Stimulated activated naive CD8-positive, alpha-beta T cell treated with anti-CD3 and anti-CD28 coated beads, Interleukin-15, Interleukin-2, amounts not matched to agents 100 ng/mL and 50 ng/mL, for 24 hours (primary cell): ENCODE data around the gene MAP3K13.

ENCODE experiments used
- H3K27ac Mint-ChIP-seq: one replicate; pipeline ENCODE4 v1.8.0; 2021; ENCODE audit warnings: mild to moderate bottlenecking, mixed read lengths
- H3K27me3 Mint-ChIP-seq: one replicate; pipeline ENCODE4 v1.8.0; 2021; ENCODE audit warnings: mixed read lengths
- H3K36me3 Mint-ChIP-seq: one replicate; pipeline ENCODE4 v1.8.0; 2021; ENCODE audit warnings: low read depth, mixed read lengths
- H3K4me1 Mint-ChIP-seq: one replicate; pipeline ENCODE4 v1.8.0; 2021; ENCODE audit warnings: low read depth, mixed read lengths
- H3K4me3 Mint-ChIP-seq: one replicate; pipeline ENCODE4 v1.8.0; 2021; ENCODE audit warnings: mild to moderate bottlenecking, mixed read lengths
- H3K9me3 Mint-ChIP-seq: one replicate; pipeline ENCODE4 v1.8.0; 2021; ENCODE audit warnings: mixed read lengths

Gene MAP3K13

DNA sequence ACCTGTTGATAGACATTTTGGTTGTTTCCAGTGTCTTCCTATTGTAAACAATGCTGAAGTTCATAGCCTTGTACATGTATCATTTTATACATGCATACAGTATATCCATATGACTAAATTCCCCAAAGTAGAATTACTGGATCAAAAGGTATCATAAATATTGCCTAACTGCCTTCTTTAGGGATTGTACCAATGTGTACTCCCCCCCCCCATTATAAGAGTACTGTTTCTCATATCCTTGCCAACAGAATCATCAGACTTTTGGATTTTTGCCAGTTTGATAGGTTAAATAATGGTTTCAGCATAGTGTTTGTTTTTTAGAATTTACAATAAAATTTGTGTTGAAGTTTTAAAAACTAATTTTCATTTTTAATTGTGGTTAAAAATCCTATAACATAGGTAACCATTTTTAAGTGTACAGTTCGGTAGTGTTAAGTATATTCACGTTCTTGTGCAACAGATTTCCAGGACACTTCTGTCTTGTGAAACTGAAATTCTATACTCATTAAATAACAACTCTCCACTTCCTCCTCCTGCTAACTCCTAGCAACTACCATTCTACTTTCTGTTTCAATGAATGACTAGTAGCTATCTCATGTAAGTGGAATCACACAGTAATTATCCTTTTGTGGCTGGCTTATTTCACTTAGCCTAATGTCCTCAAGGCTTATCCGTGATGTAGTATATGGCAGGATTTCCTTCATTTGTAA is 30.8 kb upstream of the MAP3K13 start:
- Mint-ChIP-seq H3K4me1 (peaks cover 11% of the 10 kb centered on the region), H3K27ac (no peak overlapping the region), H3K9me3 (no peaks in the 10 kb centered on the region), H3K36me3 (no peaks in the 10 kb centered on the region), H3K4me3 (no peak overlapping the region), H3K27me3 (no peaks in the 10 kb centered on the region)

GRCh38 chr3:185335799-185336198 is 27.1 kb upstream of the MAP3K13 start:
- Mint-ChIP-seq H3K36me3 (no peaks in the 10 kb centered on the region), H3K27me3 (no peaks in the 10 kb centered on the region), H3K4me3 (no peak overlapping the region), H3K9me3 (no peaks in the 10 kb centered on the region), H3K27ac (no peak overlapping the region), H3K4me1 (peaks cover 11% of the 10 kb centered on the region)

DNA sequence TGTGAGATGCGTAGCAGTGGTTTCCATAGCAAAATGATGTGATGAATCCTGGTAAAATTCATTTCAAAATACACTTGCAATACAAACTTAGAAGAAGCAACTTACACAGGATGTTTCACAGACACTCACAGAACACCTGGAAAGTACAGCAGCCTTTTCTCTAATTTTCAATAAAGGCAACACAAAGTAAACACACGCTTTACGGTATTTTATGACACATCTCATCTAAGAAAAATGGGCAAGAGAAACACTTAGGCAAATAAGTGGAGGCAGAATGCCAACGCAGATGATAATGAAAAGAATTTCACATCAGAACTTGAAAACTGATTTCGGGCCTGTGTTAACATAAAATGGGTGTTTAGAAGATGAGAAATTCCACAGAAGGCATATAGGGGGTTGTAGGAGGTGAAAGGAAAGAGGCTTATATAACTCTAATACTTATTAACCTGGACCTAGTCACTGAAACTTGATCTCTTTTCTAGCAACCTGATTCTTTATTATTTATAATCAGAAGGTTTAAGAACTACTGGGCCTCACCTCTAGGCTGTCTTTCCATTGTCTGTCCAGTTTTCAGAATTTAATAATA is 25.6 kb upstream of the MAP3K13 start:
- H3K4me1 Mint-ChIP-seq = peaks cover 8% of the 10 kb centered on the region
- H3K36me3 Mint-ChIP-seq = no peaks in the 10 kb centered on the region
- H3K27ac Mint-ChIP-seq = no peak overlapping the region
- H3K4me3 Mint-ChIP-seq = no peak overlapping the region
- H3K9me3 Mint-ChIP-seq = no peaks in the 10 kb centered on the region
- no peaks in the 10 kb centered on the region for H3K27me3 Mint-ChIP-seq

DNA sequence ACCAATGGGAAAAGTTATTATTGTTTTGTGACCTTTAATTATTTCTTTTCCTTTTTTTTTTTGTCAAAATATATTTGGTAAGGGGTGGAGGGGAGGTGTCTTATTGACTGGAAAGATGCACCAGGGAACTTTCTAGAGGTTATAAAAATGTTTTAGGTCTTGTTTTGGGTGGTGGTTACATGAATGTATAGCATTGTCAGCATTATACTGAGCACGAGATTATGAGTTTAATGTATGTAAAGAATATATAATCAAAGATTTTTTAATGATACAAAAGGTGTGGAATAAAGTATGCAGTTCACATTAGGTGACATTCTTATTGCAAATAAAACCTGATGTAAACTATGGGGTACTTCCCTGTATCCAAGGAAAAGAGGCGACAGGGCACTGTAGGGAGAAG is 23.0 kb upstream of the MAP3K13 start:
- no peaks in the 10 kb centered on the region for H3K27me3 Mint-ChIP-seq
- H3K36me3 Mint-ChIP-seq = no peaks in the 10 kb centered on the region

GRCh38 chr3:185340751-185341150 is 22.2 kb upstream of the MAP3K13 start:
- Mint-ChIP-seq H3K36me3 (no peaks in the 10 kb centered on the region), H3K27me3 (no peaks in the 10 kb centered on the region)

More for the DNA sequence above, 23.0 kb upstream of the MAP3K13 start:
- H3K27ac Mint-ChIP-seq = no peak overlapping the region
- no peak overlapping the region for H3K4me3 Mint-ChIP-seq
- H3K4me1 Mint-ChIP-seq = peaks cover 13% of the 10 kb centered on the region
- no peaks in the 10 kb centered on the region for H3K9me3 Mint-ChIP-seq

DNA sequence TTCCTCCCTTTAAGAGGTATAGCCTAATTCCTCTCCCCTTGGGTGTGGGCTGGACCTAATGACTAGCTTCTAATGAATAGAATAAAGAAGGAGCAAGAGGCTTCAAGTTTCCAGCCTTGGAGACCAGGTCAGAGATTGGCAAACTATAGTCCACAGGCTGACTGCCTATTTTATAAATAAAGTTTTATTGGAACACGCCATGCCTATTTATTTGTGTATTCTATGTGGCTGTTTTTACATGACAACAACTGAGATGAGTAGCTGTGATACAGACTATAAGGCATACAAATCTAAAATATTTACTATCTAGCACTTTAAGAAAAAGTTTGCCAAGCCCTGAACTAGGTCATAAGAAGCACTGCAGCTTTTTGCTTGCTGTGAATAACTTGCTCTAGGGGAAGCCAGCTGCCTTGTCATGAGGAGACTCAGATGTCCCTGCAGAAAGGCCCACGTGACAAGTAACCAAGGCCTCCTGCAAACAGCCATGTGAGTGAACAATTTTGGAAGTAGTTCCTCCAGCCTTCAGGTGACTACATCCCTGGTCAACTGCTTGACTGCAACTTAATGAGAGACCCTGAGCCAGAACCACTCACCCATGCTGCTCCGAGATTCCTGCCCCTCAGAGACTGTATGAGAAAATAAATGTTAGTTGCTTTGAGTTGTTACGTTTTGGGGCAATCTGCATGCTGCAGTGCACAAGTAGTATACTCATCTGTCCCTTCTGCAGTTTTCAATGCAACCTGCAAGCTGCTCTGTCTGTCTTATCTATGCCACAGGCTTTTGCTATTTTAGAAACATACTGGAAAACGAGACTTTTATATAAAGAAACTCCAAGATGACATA is 21.1 kb upstream of the MAP3K13 start:
- Mint-ChIP-seq H3K4me3 (no peak overlapping the region), H3K9me3 (no peaks in the 10 kb centered on the region), H3K4me1 (peaks cover 10% of the 10 kb centered on the region), H3K27ac (no peak overlapping the region), H3K36me3 (no peaks in the 10 kb centered on the region), H3K27me3 (no peaks in the 10 kb centered on the region)

More at GRCh38 chr3:185340751-185341150, 22.2 kb upstream of the MAP3K13 start:
- H3K4me3 Mint-ChIP-seq = no peak overlapping the region
- no peaks in the 10 kb centered on the region for H3K9me3 Mint-ChIP-seq
- peaks cover 13% of the 10 kb centered on the region for H3K4me1 Mint-ChIP-seq
- no peak overlapping the region for H3K27ac Mint-ChIP-seq

- no peak overlapping the region for H3K27ac Mint-ChIP-seq
- no peak overlapping the region for H3K4me3 Mint-ChIP-seq
Observed at GRCh38 chr3:185342459-185343174, 20.3 kb upstream of the MAP3K13 start.

DNA sequence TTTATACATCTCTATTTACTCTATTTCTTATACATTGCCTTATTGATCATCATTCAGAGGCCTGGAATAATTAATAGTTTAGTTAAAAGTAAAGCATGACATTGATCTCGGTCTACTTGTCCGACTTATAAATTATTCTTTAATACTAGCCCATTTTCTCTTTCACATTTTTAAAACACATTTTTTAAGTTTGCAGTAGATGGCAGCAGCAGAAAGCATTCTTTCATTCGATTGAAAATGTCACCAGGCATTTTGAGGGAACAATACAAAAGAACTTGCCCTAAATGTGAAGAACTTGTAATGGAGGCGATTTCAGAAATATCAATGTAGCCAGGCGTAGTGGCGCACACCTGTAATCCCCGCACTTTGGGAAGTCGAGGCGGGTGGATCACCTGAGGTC is 15.5 kb upstream of the MAP3K13 start:
- Mint-ChIP-seq H3K9me3 (no peaks in the 10 kb centered on the region), H3K4me3 (no peak overlapping the region), H3K36me3 (no peaks in the 10 kb centered on the region), H3K4me1 (peaks cover 7% of the 10 kb centered on the region), H3K27ac (no peak overlapping the region), H3K27me3 (peaks cover 9% of the 10 kb centered on the region)

More at GRCh38 chr3:185342459-185343174, 20.3 kb upstream of the MAP3K13 start:
- no peaks in the 10 kb centered on the region for H3K27me3 Mint-ChIP-seq
- H3K4me1 Mint-ChIP-seq = peaks cover 10% of the 10 kb centered on the region
- no peaks in the 10 kb centered on the region for H3K36me3 Mint-ChIP-seq
- H3K9me3 Mint-ChIP-seq = no peaks in the 10 kb centered on the region

GRCh38 chr3:185350841-185351240 is 12.1 kb upstream of the MAP3K13 start:
- H3K27ac Mint-ChIP-seq = no peak overlapping the region
- H3K4me3 Mint-ChIP-seq = no peak overlapping the region
- peaks cover 17% of the 10 kb centered on the region for H3K27me3 Mint-ChIP-seq
- no peaks in the 10 kb centered on the region for H3K4me1 Mint-ChIP-seq
- H3K36me3 Mint-ChIP-seq = no peaks in the 10 kb centered on the region
- no peaks in the 10 kb centered on the region for H3K9me3 Mint-ChIP-seq

- H3K36me3 Mint-ChIP-seq = no peaks in the 10 kb centered on the region
- H3K9me3 Mint-ChIP-seq = no peaks in the 10 kb centered on the region
- no peaks in the 10 kb centered on the region for H3K4me1 Mint-ChIP-seq
- no peak overlapping the region for H3K4me3 Mint-ChIP-seq
- no peak overlapping the region for H3K27ac Mint-ChIP-seq
- peaks cover 18% of the 10 kb centered on the region for H3K27me3 Mint-ChIP-seq
Observed at GRCh38 chr3:185351396-185351795, 11.5 kb upstream of the MAP3K13 start.

GRCh38 chr3:185353225-185353624 is 9.7 kb upstream of the MAP3K13 start:
- Mint-ChIP-seq H3K36me3 (no peaks in the 10 kb centered on the region), H3K4me1 (no peaks in the 10 kb centered on the region), H3K9me3 (no peaks in the 10 kb centered on the region), H3K27ac (no peak overlapping the region), H3K4me3 (no peak overlapping the region), H3K27me3 (peaks cover 24% of the 10 kb centered on the region)

- H3K27ac Mint-ChIP-seq = no peak overlapping the region
- H3K36me3 Mint-ChIP-seq = no peaks in the 10 kb centered on the region
- no peaks in the 10 kb centered on the region for H3K4me1 Mint-ChIP-seq
- no peaks in the 10 kb centered on the region for H3K9me3 Mint-ChIP-seq
- H3K27me3 Mint-ChIP-seq = peaks cover 27% of the 10 kb centered on the region
- no peak overlapping the region for H3K4me3 Mint-ChIP-seq
Observed at GRCh38 chr3:185353823-185354614, 8.9 kb upstream of the MAP3K13 start.

DNA sequence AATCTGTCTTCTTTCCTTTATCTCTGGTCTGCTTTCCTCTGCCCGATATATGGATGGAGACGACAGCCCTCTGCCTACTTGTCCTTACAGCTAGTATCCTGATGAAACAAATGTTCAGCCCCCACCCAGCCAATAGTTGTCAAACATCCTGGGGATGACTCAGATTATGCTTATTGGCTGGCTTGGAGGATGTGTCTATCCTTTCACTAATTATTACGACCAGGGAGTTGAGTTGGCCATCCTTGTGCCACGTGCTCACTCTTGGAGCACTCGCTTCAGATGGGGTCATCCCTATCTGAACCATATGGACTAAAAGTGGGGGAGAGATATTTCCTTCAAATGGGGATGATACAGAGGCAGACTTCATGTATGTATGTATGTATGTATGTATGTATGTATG is 6.4 kb upstream of the MAP3K13 start:
- no peaks in the 10 kb centered on the region for H3K4me1 Mint-ChIP-seq
- no peak overlapping the region for H3K4me3 Mint-ChIP-seq
- no peaks in the 10 kb centered on the region for H3K36me3 Mint-ChIP-seq
- H3K27ac Mint-ChIP-seq = no peak overlapping the region
- H3K9me3 Mint-ChIP-seq = no peaks in the 10 kb centered on the region
- peaks cover 31% of the 10 kb centered on the region for H3K27me3 Mint-ChIP-seq

DNA sequence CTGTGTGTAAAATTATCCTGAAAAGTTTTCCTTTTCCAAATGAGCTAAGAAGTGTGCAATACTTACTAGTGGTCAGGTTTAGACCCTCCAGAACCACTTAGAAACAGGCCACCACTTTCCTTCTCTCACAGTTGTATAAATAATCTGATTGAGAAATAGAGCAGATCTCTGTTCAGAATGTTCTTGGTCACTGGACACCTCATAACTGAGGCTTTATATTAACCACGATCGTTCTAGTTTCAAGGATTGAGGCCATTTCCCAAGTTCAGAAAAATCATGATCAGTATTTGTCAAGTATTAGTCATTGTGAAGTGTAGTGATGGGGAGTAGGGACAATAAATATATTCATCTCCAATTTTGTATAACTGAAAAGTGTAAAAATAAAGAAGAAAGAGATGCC is 1.0 kb upstream of the MAP3K13 start:
- no peaks in the 10 kb centered on the region for H3K36me3 Mint-ChIP-seq
- H3K4me3 Mint-ChIP-seq = no peak overlapping the region
- H3K27ac Mint-ChIP-seq = no peak overlapping the region
- H3K9me3 Mint-ChIP-seq = no peaks in the 10 kb centered on the region
- H3K27me3 Mint-ChIP-seq = peaks cover 62% of the 10 kb centered on the region
- H3K4me1 Mint-ChIP-seq = peaks cover 15% of the 10 kb centered on the region
